A549 (cell line): ENCODE data around the gene HTRA3. TPM values are rescaled to one million over a fixed set of nuclear protein-coding genes. Genes with fewer than 3 reads are reported as not detected.
A peak's percentile ranks its signal among the peaks of the same experiment; 100 is the strongest.

Source experiments
- ATAC-seq, 2 experiments: fragments of 200-7000 bp in 1 of 2; fragments of >200 bp in 1 of 2; cut with Nextera tagmentation in 1 of 2; cut with Tn5 transposase in 1 of 2; 3 replicates each; pipeline versions ENCODE4 v1.8.0 to v1.9.1; 2018 to 2020; ENCODE audit warnings: mild to moderate bottlenecking in 1 of 2, moderate library complexity in 1 of 2
- CTCF ChIA-PET: fragments of 300-600 bp; sonication (Branson Sonifier 250); formaldehyde crosslinking; extraction: SDS; loops from one replicate; lab custom pipeline; 2021; ENCODE audit warnings: antibody characterized with exemption, inconsistent platforms; lab: Yijun Ruan, JAX
- POLR2A ChIA-PET: fragments of 350-600 bp; formaldehyde crosslinking; extraction: SDS; loops from one replicate; lab custom pipeline; 2021; ENCODE audit warnings: antibody characterized with exemption, inconsistent platforms; lab: Yijun Ruan, JAX
- DNase-seq, 2 experiments: peaks; one replicate each; pipeline versions ENCODE4 v3.0.0 to v3.0.0-alpha.2; 2011 to 2016; ENCODE audit warnings: low read depth in 1 of 2, low spot score in 1 of 2
- FAIRE-seq: peaks from 2 replicates; lab custom pipeline; 2011; peaks lifted over from hg19 to GRCh38; lab: Jason Lieb, UNC
- H3K27ac ChIP-seq, 2 experiments: fragments of >200 bp; sonication (Bioruptor Twin); formaldehyde crosslinking; 3 replicates each; pipeline ENCODE4 v1.5.1; 2016 to 2017
- H3K4me1 ChIP-seq: fragments of >200 bp; sonication (Bioruptor Twin); formaldehyde crosslinking; 3 replicates; pipeline ENCODE4 v1.6.1; 2016
- H3K4me2 ChIP-seq: fragments of >200 bp; sonication (Bioruptor Twin); formaldehyde crosslinking; 3 replicates; pipeline ENCODE4 v1.6.1; 2016
- H3K4me3 ChIP-seq: fragments of >200 bp; sonication (Bioruptor Twin); formaldehyde crosslinking; 3 replicates; pipeline ENCODE4 v1.5.1; 2016
- H3K9me3 ChIP-seq: fragments of >200 bp; sonication (Bioruptor Twin); formaldehyde crosslinking; 3 replicates; pipeline ENCODE4 v1.6.1; 2016
- CEBPB ChIP-seq, 2 experiments: fragments of >200 bp in 1 of 2; sonication (Bioruptor Twin) in 1 of 2; formaldehyde crosslinking in 1 of 2; IDR thresholded peaks; 2 replicates each; pipeline ENCODE4 v1.6.1; 2012 to 2016
- EHMT2 ChIP-seq: fragments of 200-600 bp; sonication (generic); IDR thresholded peaks from 2 replicates; pipeline ENCODE4 v1.6.1; 2016; ENCODE audit warnings: antibody characterized with exemption, low read depth, mild to moderate bottlenecking, moderate library complexity
- EP300 ChIP-seq, 2 experiments: fragments of >200 bp; sonication (Bioruptor Twin); formaldehyde crosslinking; IDR thresholded peaks; 2 replicates in 1 of 2; 3 replicates in 1 of 2; pipeline ENCODE4 v1.6.1; 2016 to 2017
- ESRRA ChIP-seq: fragments of 150-350 bp; IDR thresholded peaks from 2 replicates; pipeline ENCODE4 v1.6.1; 2014; ENCODE audit warnings: mild to moderate bottlenecking, low read length, borderline replicate concordance
- FOXS1 ChIP-seq: fragments of 250-450 bp; sonication (Bioruptor Pico); IDR thresholded peaks from 2 replicates; pipeline ENCODE4 v1.5.0; 2020; ENCODE audit warnings: mild to moderate bottlenecking, moderate library complexity
- HMGXB4 ChIP-seq: fragments of 250-450 bp; sonication (Bioruptor Pico); IDR thresholded peaks from 2 replicates; pipeline ENCODE4 v1.5.0; 2021; ENCODE audit warnings: mild to moderate bottlenecking, moderate library complexity, borderline replicate concordance
- HOXA7 ChIP-seq: fragments of 250-450 bp; sonication (Bioruptor Pico); IDR thresholded peaks from 2 replicates; pipeline ENCODE4 v1.5.0; 2020; ENCODE audit warnings: mild to moderate bottlenecking, moderate library complexity
- MAFK ChIP-seq: fragments of 450-650 bp; IDR thresholded peaks from 2 replicates; pipeline ENCODE4 v1.6.1; 2014; ENCODE audit not compliant: partially characterized antibody
- NFE2L2 ChIP-seq: fragments of 150-350 bp; conservative IDR thresholded peaks from 2 replicates; pipeline ENCODE4 v1.6.1; 2014; ENCODE audit warnings: low read length
- NPAS2 ChIP-seq: fragments of 250-450 bp; sonication (Bioruptor Pico); IDR thresholded peaks from 2 replicates; pipeline ENCODE4 v1.8.0; 2022; ENCODE audit warnings: mild to moderate bottlenecking, moderate library complexity, borderline replicate concordance
- NR3C1 ChIP-seq: fragments of >200 bp; sonication (Bioruptor Twin); formaldehyde crosslinking; IDR thresholded peaks from 3 replicates; pipeline ENCODE4 v1.6.1; 2017
- PHF8 ChIP-seq: fragments of 200-600 bp; sonication (generic); IDR thresholded peaks from 2 replicates; pipeline ENCODE4 v1.6.1; 2016; ENCODE audit warnings: low read depth, mild to moderate bottlenecking, antibody characterized with exemption, moderate library complexity, borderline replicate concordance
- POLR2AphosphoS2 ChIP-seq: conservative IDR thresholded peaks from 2 replicates; pipeline ENCODE4 v1.6.1; 2012; ENCODE audit warnings: low read length, improper control_type of control experiment, inconsistent platforms
- RAD21 ChIP-seq, 2 experiments: fragments of >200 bp in 1 of 2; sonication (Bioruptor Twin) in 1 of 2; formaldehyde crosslinking in 1 of 2; IDR thresholded peaks in 1 of 2; conservative IDR thresholded peaks in 1 of 2; 2 replicates in 1 of 2; 3 replicates in 1 of 2; pipeline ENCODE4 v1.6.1; 2012 to 2018; ENCODE audit warnings: inconsistent platforms in 1 of 2
- RFX5 ChIP-seq: fragments of 450-650 bp; IDR thresholded peaks from 2 replicates; pipeline ENCODE4 v1.7.1; 2014; ENCODE audit warnings: antibody characterized with exemption, mild to moderate bottlenecking, moderate library complexity
- RNF2 ChIP-seq: fragments of 200-600 bp; sonication (generic); IDR thresholded peaks from 2 replicates; pipeline ENCODE4 v1.6.1; 2016; ENCODE audit warnings: low read depth, mild to moderate bottlenecking, antibody characterized with exemption, moderate library complexity, borderline replicate concordance
- SREBF2 ChIP-seq: fragments of 450-650 bp; IDR thresholded peaks from 2 replicates; pipeline ENCODE4 v1.6.1; 2014; ENCODE audit warnings: mild to moderate bottlenecking, moderate library complexity
- ZC3H11A ChIP-seq: fragments of 450-650 bp; IDR thresholded peaks from 2 replicates; pipeline ENCODE4 v1.6.1; 2014; ENCODE audit warnings: antibody characterized with exemption, mild to moderate bottlenecking
- ZFP36 ChIP-seq: fragments of 450-650 bp; IDR thresholded peaks from 2 replicates; pipeline ENCODE4 v1.6.1; 2014; ENCODE audit warnings: borderline replicate concordance; ENCODE audit not compliant: partially characterized antibody
- ZSCAN20 ChIP-seq: fragments of 250-450 bp; sonication (Bioruptor Pico); IDR thresholded peaks from 2 replicates; pipeline ENCODE4 v1.8.0; 2022; ENCODE audit warnings: mild to moderate bottlenecking, moderate library complexity
- WGBS: methylation state at CpG from one replicate; pipeline ENCODE4 v1.1.6; 2017; ENCODE audit errors: missing lambda C conversion rate; 5-methylcytosine and 5-hydroxymethylcytosine counted together
- polyA plus RNA-seq, 4 experiments: library from polyadenylated mRNA; depleted of rRNA in 3 of 4; stranded (reverse); fragments of >200 nt; fragmentation: RNase III in 1 of 4; extraction: RNeasy Plus Mini Kit Qiagen cat#74134 plus additional on column Dnase treatment in 1 of 4; gene quantifications; 2 replicates in 3 of 4; 3 replicates in 1 of 4; pipeline ENCODE4 v1.2.3, GENCODE V29; 2011 to 2017
- TF ChIP-seq, protein P1 (sequence below): IDR thresholded peaks from 2 replicates; pipeline ENCODE4 v1.6.1; 2012
- TF ChIP-seq, protein P2 (sequence below): IDR thresholded peaks from 2 replicates; pipeline ENCODE4 v1.6.1; 2012; ENCODE audit warnings: low read depth, borderline replicate concordance

HTRA3 gene
- polyA plus RNA-seq, 2 of the 4 experiments (the other 2 are of a cell fraction): 4.6 to 7.4 TPM

GRCh38 chr4:8280876-8281440 is 11.4 kb downstream of the HTRA3 start:
- TF ChIP-seq SREBF2 (no peak), ZSCAN20 (no peak), PHF8 (no peak), HMGXB4 (CRISPR knock-in tag) (no peak), MAFK (no peak), ESRRA (no peak), NR3C1 (no peak), EHMT2 (no peak), NFE2L2 (no peak), CEBPB (IDR thresholded peaks at IDR 0.05) (no peak)
- TF ChIP-seq, protein P1, sequence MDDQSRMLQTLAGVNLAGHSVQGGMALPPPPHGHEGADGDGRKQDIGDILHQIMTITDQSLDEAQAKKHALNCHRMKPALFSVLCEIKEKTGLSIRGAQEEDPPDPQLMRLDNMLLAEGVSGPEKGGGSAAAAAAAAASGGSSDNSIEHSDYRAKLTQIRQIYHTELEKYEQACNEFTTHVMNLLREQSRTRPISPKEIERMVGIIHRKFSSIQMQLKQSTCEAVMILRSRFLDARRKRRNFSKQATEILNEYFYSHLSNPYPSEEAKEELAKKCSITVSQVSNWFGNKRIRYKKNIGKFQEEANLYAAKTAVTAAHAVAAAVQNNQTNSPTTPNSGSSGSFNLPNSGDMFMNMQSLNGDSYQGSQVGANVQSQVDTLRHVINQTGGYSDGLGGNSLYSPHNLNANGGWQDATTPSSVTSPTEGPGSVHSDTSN: no peak
- TF ChIP-seq, all 56 proteins: peak for 0
- ATAC-seq (no peak), FAIRE-seq (no peak), DNase-seq (no peak)
- Histone ChIP-seq H3K4me1 (peaks cover 33% of the 10 kb centered on the region), H3K4me3 (no peak overlapping the region), H3K27ac (peak overlapping the region in 1 of 2 experiments; percentile 88; a peak in 2 of 6 replicates), H3K9me3 (no peaks in the 10 kb centered on the region), H3K4me2 (no peak overlapping the region)
- ChIA-PET POLR2A (no interaction called here), CTCF (interaction anchor here (1.2 to 1.7 kb wide), 3 partner anchors 9 to 14 kb away, joined by 5 to 7 read pairs (median 6); no protein-coding TSS in a partner anchor)
- 93% methylated on average over 12 of the region's 15 CpGs for WGBS

DNA sequence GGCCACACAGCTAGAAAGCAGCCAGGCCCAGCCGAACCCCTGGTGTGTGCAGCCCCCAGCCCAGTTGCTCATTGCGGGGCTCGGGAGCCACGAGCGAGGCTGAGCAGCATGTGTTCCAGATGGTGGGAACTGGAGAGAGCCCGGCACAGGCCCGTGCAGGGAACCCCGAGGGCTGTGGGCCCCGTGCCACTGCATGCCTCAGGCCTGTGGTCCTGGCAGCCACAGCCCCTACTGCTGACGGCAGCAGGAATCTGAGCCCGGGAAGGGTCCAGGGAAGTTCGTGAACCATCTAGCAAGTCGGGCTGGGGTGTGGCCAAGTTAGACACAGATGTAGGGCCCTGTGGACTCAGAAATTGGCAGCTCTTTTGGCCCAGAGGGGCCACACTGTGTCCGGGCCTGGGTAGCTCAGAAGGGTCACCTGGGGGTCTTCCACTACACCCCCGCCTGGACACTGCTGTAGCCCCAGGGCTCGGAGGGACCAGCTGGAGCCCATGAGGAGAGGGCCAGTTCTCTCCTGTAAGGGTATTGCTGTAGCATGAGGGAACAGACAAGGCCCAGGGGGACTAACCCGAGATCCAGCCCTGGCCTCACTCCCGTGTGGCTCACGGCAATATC is 12.1 kb downstream of the HTRA3 start:
- ATAC-seq: no peak
- H3K4me1 ChIP-seq: peaks cover 27% of the 10 kb centered on the region
- H3K27ac ChIP-seq: peak overlapping the region in 1 of 2 experiments; percentile 35; a peak in 1 of 6 replicates
- TF ChIP-seq, protein P2, sequence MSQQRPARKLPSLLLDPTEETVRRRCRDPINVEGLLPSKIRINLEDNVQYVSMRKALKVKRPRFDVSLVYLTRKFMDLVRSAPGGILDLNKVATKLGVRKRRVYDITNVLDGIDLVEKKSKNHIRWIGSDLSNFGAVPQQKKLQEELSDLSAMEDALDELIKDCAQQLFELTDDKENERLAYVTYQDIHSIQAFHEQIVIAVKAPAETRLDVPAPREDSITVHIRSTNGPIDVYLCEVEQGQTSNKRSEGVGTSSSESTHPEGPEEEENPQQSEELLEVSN: no peak
- TF ChIP-seq RFX5 (no peak), ESRRA (no peak), ZFP36 (no peak), HMGXB4 (CRISPR knock-in tag) (no peak), SREBF2 (no peak), RAD21 (conservative IDR thresholded peaks at IDR 0.05 in 1 of 2, IDR thresholded peaks at IDR 0.05 in 1 of 2) (no peak), POLR2AphosphoS2 (no peak), NPAS2 (no peak), NR3C1 (no peak), HOXA7 (CRISPR knock-in tag) (no peak), ZC3H11A (no peak), FOXS1 (CRISPR knock-in tag) (no peak), RNF2 (no peak), EP300 (IDR thresholded peaks at IDR 0.05) (no peak), MAFK (no peak)
- TF ChIP-seq, protein P1: no peak
- TF ChIP-seq, all 56 proteins: peak for 0
- 78% methylated on average over 6 of the region's 19 CpGs for WGBS
- ChIA-PET POLR2A (no interaction called here), CTCF (interaction anchor here (0.9 to 1.7 kb wide), 3 partner anchors 9 to 121 kb away, joined by 4 to 6 read pairs (median 5); no protein-coding TSS in a partner anchor)
- Histone ChIP-seq H3K4me2 (no peak overlapping the region), H3K4me3 (no peak overlapping the region), H3K9me3 (no peaks in the 10 kb centered on the region)
- FAIRE-seq: no peak
- DNase-seq: no peak
